ENCODE data around the gene SURF4.

The SURF4 gene

GRCh38 chr9:133375724-133376654 lies at the start of gene SURF4, which contains the start of gene STKLD1:
Gene SURF4, minus strand, starts transcription at chr9:133376060. Its CDS starts 91 bp downstream, at chr9:133375969.
Gene STKLD1, plus strand, starts transcription at chr9:133376366. Its CDS starts 108 bp downstream, at chr9:133376474.
- peak; percentile 91 for DNase-seq (ENCODE audit: extremely low read depth, low read depth)
- TF ChIP-seq CTCF (IDR thresholded peaks at IDR 0.05; ENCODE audit: low read depth, low read length), result no peak

GRCh38 chr9:133425049-133425632 lies 49.3 kb upstream of the SURF4 start:
- no peak for TF ChIP-seq CTCF (IDR thresholded peaks at IDR 0.05; ENCODE audit: low read depth, low read length)
- DNase-seq (ENCODE audit: extremely low read depth, low read depth), result no peak

- TF ChIP-seq CTCF (IDR thresholded peaks at IDR 0.05; ENCODE audit: low read depth, low read length), result no peak
- DNase-seq (ENCODE audit: extremely low read depth, low read depth), result no peak
Observed at GRCh38 chr9:133424187-133424586, 48.3 kb upstream of the SURF4 start.

DNA sequence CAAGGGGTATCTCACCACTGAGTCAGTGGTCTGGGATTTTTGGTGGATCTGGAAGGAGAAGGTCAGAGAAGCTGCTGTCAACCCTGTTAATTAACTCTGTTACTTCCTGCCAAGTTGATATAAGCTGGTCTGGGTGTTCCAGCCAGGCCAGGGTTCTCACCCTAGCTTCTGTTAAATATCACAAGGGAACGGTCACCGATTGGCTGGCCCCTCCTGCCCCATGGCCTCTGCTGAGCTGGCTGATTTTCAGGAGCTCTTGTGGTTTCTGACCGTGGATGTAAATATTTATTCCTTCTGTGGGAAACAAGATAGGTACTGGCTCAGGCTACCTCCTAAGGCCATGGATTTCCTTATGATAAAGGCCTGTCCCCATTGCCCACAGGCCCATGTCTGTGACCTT lies 47.4 kb upstream of the SURF4 start:
- peak; percentile 7 for DNase-seq (ENCODE audit: extremely low read depth, low read depth)
- no peak for TF ChIP-seq CTCF (IDR thresholded peaks at IDR 0.05; ENCODE audit: low read depth, low read length)

DNA sequence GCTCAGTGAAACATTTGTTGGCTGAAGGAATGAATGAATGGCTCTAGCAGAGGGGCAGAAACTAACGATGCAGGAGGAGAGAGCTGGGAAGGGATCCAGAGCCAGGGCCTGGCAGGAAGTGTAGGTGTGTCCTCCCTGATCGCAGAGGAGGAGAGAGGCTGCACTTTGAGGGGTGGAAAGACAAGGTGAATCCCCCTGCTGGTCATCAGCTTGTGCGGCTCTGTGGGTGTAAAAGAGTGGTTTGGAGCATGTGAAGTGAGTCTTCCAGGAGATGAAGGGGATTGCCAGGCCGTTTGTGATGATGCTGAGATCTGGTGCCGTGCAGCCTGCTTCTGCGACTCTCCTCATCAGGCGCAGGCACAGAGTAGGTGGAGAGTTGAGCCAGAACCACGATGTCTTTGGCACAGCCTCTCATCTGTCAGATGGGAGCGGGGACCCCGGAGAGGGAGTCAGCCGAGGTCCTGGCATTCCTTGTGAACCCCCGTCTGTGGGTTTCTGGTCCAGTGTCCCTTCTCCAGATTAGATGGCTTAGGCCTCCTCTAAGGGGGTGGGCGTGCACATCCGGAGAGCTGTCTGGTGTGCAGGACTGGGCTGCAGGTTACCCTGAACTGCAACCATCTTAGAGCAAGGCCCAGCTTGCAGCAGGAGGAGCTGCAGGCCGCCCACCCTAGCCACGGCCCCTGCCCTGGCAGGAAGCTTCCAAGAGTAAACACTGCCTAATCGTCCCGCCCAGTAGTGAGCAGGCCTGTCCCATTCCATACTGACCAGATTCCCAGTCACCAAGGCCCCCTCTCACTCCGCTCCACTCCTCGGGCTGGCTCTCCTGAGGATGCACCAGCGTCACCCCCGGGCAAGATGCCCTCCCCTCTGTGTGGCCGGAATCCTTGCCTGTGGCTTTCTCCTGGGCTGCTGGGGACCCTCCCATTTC lies 46.0 kb upstream of the SURF4 start, which contains the start of gene ADAMTS13:
Gene ADAMTS13 (plus strand): TSS at position 753 of the 928 bp plus-strand sequence. CDS start 77 bp downstream, at position 830.
- DNase-seq (ENCODE audit: extremely low read depth, low read depth), result no peak
- no peak for TF ChIP-seq CTCF (IDR thresholded peaks at IDR 0.05; ENCODE audit: low read depth, low read length)

GRCh38 chr9:133420392-133420827 lies 44.5 kb upstream of the SURF4 start:
- no peak for TF ChIP-seq CTCF (IDR thresholded peaks at IDR 0.05; ENCODE audit: low read depth, low read length)
- no peak for DNase-seq (ENCODE audit: extremely low read depth, low read depth)

Measured in AG09319 (cell line).